SU-DHL-6 (cell line): ENCODE data around the gene RNF130.

ENCODE experiments used
- H2AFZ ChIP-seq: fragments of 200-600 bp; sonication (generic); 2 replicates; pipeline ENCODE4 v1.6.1; 2014; ENCODE audit warnings: low read depth, mild to moderate bottlenecking, moderate library complexity, mixed read lengths, antibody characterized with exemption, low read length; ENCODE audit not compliant: severe bottlenecking
- H3F3A ChIP-seq: fragments of 200-600 bp; shearing (Covaris generic); 2 replicates; pipeline ENCODE4 v1.6.0; 2016; ENCODE audit warnings: antibody characterized with exemption, mild to moderate bottlenecking; ENCODE audit not compliant: insufficient read depth
- H3K27ac ChIP-seq: fragments of 200-600 bp; sonication (generic); 2 replicates; pipeline ENCODE4 v1.5.1; 2016; ENCODE audit warnings: low read depth, mild to moderate bottlenecking, low read length, moderate library complexity, mixed read lengths
- H3K27me3 ChIP-seq: fragments of 200-600 bp; sonication (generic), shearing (Covaris generic); 2 replicates; pipeline ENCODE4 v1.6.0; 2014; ENCODE audit warnings: mild to moderate bottlenecking, low read length
- H3K36me3 ChIP-seq: fragments of 200-600 bp; sonication (generic); 2 replicates; pipeline ENCODE4 v1.6.1; 2014; ENCODE audit warnings: mild to moderate bottlenecking, low read length, mixed read lengths
- H3K4me2 ChIP-seq: fragments of 300-600, 200-600 bp; shearing (Covaris generic), sonication (generic); 2 replicates; pipeline ENCODE4 v1.6.0; 2014; ENCODE audit warnings: low read length, low read depth, mild to moderate bottlenecking; ENCODE audit not compliant: poor library complexity, severe bottlenecking
- H3K4me3 ChIP-seq: fragments of 200-600 bp; sonication (generic); 2 replicates; pipeline ENCODE4 v1.5.1; 2014; ENCODE audit warnings: antibody characterized with exemption, low read length, mild to moderate bottlenecking, mixed read lengths; ENCODE audit not compliant: insufficient read depth, poor library complexity, severe bottlenecking
- H3K79me2 ChIP-seq: fragments of 200-600 bp; sonication (generic); 2 replicates; pipeline ENCODE4 v1.6.1; 2014; ENCODE audit warnings: mild to moderate bottlenecking, low read length, moderate library complexity; ENCODE audit not compliant: insufficient read depth
- H3K9ac ChIP-seq: fragments of 200-600 bp; sonication (generic); 2 replicates; pipeline ENCODE4 v1.7.0; 2014; ENCODE audit warnings: mild to moderate bottlenecking, low read length
- H3K9me2 ChIP-seq: fragments of 200-600 bp; sonication (generic); replicated peaks from 2 replicates; pipeline ENCODE4 v1.6.1; 2014; ENCODE audit warnings: low read length; ENCODE audit not compliant: insufficient read depth
- H3K9me3 ChIP-seq: fragments of 200-600 bp; sonication (generic); 2 replicates; pipeline ENCODE4 v1.6.1; 2014; ENCODE audit warnings: low read length, mixed read lengths; ENCODE audit not compliant: insufficient read depth
- H4K20me1 ChIP-seq: fragments of 200-600 bp; sonication (generic); 2 replicates; pipeline ENCODE4 v1.6.1; 2014; ENCODE audit warnings: low read depth, mild to moderate bottlenecking, antibody characterized with exemption, low read length, moderate library complexity, mixed read lengths
- EZH2phosphoT487 ChIP-seq: fragments of 200-600 bp; sonication (generic), shearing (Covaris generic); conservative IDR thresholded peaks from 2 replicates; pipeline ENCODE4 v1.6.1; 2018; ENCODE audit warnings: mild to moderate bottlenecking, antibody characterized with exemption, low read length, moderate library complexity, mixed read lengths
- TF ChIP-seq, protein P1 (sequence below): fragments of 200-600 bp; sonication (generic); IDR thresholded peaks from one replicate; pipeline ENCODE4 v1.5.1; 2017; ENCODE audit warnings: antibody characterized with exemption, mild to moderate bottlenecking, low read length, moderate library complexity; ENCODE audit not compliant: insufficient read depth, poor library complexity, severe bottlenecking

RNF130 gene

DNA sequence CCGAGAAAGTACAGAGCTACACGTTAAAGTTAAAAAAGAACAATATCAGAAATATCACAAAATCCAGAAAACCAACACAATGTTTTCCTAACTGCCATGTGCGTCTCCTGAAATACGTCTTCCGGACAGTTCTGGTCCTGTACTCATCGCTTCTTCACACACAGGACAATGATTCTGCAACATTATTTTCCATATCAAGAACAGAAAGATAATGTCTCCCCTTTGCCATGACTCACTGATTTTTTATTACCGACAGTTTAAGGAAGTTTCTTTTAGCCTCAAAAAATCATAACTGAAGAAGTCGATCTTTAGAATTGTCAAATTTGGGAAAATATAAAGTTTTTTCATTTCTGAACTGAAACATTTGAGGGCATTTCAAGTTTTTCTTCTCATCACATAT lies 166.4 kb downstream of the RNF130 start:
- H3K27ac ChIP-seq = no peak overlapping the region
- H3K9ac ChIP-seq = no peak overlapping the region
- H3K4me3 ChIP-seq = no peak overlapping the region
- H3K27me3 ChIP-seq = no peaks in the 10 kb centered on the region
- no peak overlapping the region for H2AFZ ChIP-seq
- H3K9me3 ChIP-seq = no peaks in the 10 kb centered on the region
- H3K4me2 ChIP-seq = no peak overlapping the region
- peaks cover 16% of the 10 kb centered on the region for H3K79me2 ChIP-seq
- TF ChIP-seq, protein P1, sequence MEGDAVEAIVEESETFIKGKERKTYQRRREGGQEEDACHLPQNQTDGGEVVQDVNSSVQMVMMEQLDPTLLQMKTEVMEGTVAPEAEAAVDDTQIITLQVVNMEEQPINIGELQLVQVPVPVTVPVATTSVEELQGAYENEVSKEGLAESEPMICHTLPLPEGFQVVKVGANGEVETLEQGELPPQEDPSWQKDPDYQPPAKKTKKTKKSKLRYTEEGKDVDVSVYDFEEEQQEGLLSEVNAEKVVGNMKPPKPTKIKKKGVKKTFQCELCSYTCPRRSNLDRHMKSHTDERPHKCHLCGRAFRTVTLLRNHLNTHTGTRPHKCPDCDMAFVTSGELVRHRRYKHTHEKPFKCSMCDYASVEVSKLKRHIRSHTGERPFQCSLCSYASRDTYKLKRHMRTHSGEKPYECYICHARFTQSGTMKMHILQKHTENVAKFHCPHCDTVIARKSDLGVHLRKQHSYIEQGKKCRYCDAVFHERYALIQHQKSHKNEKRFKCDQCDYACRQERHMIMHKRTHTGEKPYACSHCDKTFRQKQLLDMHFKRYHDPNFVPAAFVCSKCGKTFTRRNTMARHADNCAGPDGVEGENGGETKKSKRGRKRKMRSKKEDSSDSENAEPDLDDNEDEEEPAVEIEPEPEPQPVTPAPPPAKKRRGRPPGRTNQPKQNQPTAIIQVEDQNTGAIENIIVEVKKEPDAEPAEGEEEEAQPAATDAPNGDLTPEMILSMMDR = no peak
- no peak for TF ChIP-seq EZH2phosphoT487
- H3F3A ChIP-seq = 0 out of 2 replicates have a peak, but pooled peaks cover 5% of the 10 kb centered on the region
- H4K20me1 ChIP-seq = no peaks in the 10 kb centered on the region
- H3K36me3 ChIP-seq = no peaks in the 10 kb centered on the region
- H3K9me2 ChIP-seq = no peaks in the 10 kb centered on the region
